SU-DHL-6 (cell line): Measurements from ENCODE around the gene MDM1.

Source experiments
- EZH2phosphoT487 ChIP-seq: fragments of 200-600 bp; sonication (generic), shearing (Covaris generic); conservative IDR thresholded peaks from 2 replicates; pipeline ENCODE4 v1.6.1; 2018; ENCODE audit warnings: mild to moderate bottlenecking, antibody characterized with exemption, low read length, moderate library complexity, mixed read lengths
- TF ChIP-seq, protein P1 (sequence below): fragments of 200-600 bp; sonication (generic); IDR thresholded peaks from one replicate; pipeline ENCODE4 v1.5.1; 2017; ENCODE audit warnings: antibody characterized with exemption, mild to moderate bottlenecking, low read length, moderate library complexity; ENCODE audit not compliant: insufficient read depth, poor library complexity, severe bottlenecking

DNA sequence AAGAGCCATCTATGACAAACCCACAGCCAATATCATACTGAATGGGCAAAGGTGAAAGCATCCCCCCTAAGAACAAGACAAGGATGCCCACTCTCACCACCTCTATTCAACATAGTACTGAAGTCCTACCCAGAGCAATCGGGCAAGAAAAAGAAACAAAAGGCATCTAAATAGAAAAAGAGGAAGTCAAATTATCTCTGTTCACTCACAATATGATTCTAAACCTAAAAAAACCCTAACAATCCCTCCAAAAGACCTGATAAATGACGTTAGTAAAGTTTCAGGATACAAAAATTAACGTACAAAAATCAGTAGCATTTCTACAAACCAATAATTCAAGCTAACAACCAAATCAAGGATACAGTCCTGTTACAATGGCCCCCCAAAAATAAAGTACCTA, 26.9 kb downstream of the MDM1 start:
- TF ChIP-seq, protein P1, sequence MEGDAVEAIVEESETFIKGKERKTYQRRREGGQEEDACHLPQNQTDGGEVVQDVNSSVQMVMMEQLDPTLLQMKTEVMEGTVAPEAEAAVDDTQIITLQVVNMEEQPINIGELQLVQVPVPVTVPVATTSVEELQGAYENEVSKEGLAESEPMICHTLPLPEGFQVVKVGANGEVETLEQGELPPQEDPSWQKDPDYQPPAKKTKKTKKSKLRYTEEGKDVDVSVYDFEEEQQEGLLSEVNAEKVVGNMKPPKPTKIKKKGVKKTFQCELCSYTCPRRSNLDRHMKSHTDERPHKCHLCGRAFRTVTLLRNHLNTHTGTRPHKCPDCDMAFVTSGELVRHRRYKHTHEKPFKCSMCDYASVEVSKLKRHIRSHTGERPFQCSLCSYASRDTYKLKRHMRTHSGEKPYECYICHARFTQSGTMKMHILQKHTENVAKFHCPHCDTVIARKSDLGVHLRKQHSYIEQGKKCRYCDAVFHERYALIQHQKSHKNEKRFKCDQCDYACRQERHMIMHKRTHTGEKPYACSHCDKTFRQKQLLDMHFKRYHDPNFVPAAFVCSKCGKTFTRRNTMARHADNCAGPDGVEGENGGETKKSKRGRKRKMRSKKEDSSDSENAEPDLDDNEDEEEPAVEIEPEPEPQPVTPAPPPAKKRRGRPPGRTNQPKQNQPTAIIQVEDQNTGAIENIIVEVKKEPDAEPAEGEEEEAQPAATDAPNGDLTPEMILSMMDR = no peak
- no peak for TF ChIP-seq EZH2phosphoT487
